GM12891 (cell line): ENCODE data around the gene ROCK2.

Experiments used
- PAX5 ChIP-seq: IDR thresholded peaks from 2 replicates; pipeline ENCODE4 v1.6.1; 2011; ENCODE audit warnings: low read length, moderate library complexity, mild to moderate bottlenecking; ENCODE audit not compliant: insufficient read depth, severe bottlenecking
- POLR2A ChIP-seq: IDR thresholded peaks from 2 replicates; pipeline ENCODE4 v1.6.1; 2011; ENCODE audit warnings: low read depth, low read length, control low read depth
- POLR2AphosphoS5 ChIP-seq: IDR thresholded peaks from 2 replicates; pipeline ENCODE4 v1.6.1; 2011; ENCODE audit warnings: low read depth, low read length, control low read depth
- POU2F2 ChIP-seq: IDR thresholded peaks from 2 replicates; pipeline ENCODE4 v1.6.1; 2011; ENCODE audit warnings: low read depth, mild to moderate bottlenecking, control low read depth, low read length, moderate library complexity
- SPI1 ChIP-seq: IDR thresholded peaks from 2 replicates; pipeline ENCODE4 v1.6.1; 2011; ENCODE audit warnings: low read depth, low read length, control low read depth
- TAF1 ChIP-seq: IDR thresholded peaks from 2 replicates; pipeline ENCODE4 v1.6.1; 2011; ENCODE audit warnings: low read depth, low read length, control low read depth

- TF ChIP-seq TAF1 = no peak
- TF ChIP-seq POLR2A = no peak
- TF ChIP-seq POLR2AphosphoS5 = no peak
- TF ChIP-seq PAX5 = no peak
- TF ChIP-seq SPI1 = no peak
- TF ChIP-seq POU2F2 = no peak
Observed at GRCh38 chr2:11159574-11160170, 184.8 kb downstream of the ROCK2 start.
